Loucy (cell line): ENCODE data around the gene OCIAD2.

ENCODE experiments used
- H2AFZ ChIP-seq: fragments of 200-600 bp; sonication (generic); 2 replicates; pipeline ENCODE4 v1.6.0; 2016; ENCODE audit warnings: antibody characterized with exemption, mild to moderate bottlenecking, low read length, moderate library complexity
- H3F3A ChIP-seq: fragments of 200-600 bp; 2 replicates; pipeline ENCODE4 v1.6.0; 2016; ENCODE audit warnings: antibody characterized with exemption, low read depth, mild to moderate bottlenecking
- H3K27me3 ChIP-seq: fragments of 200-600 bp; sonication (generic); 2 replicates; pipeline ENCODE4 v1.6.1; 2014; ENCODE audit warnings: low read length, mild to moderate bottlenecking; ENCODE audit not compliant: insufficient read depth, poor library complexity, severe bottlenecking
- H3K36me3 ChIP-seq: fragments of 200-600 bp; sonication (generic); 2 replicates; pipeline ENCODE4 v1.6.1; 2016; ENCODE audit warnings: low read length; ENCODE audit not compliant: insufficient read depth
- H3K4me1 ChIP-seq: fragments of 200-600 bp; sonication (generic); 2 replicates; pipeline ENCODE4 v1.5.1; 2014; ENCODE audit warnings: low read length, mild to moderate bottlenecking; ENCODE audit not compliant: insufficient read depth, poor library complexity, severe bottlenecking
- H3K4me2 ChIP-seq: fragments of 200-600 bp; sonication (generic); 2 replicates; pipeline ENCODE4 v1.6.0; 2014; ENCODE audit warnings: antibody characterized with exemption, low read length, low read depth, mild to moderate bottlenecking; ENCODE audit not compliant: poor library complexity, severe bottlenecking
- H3K4me3 ChIP-seq: fragments of 200-600 bp; sonication (generic); 2 replicates; pipeline ENCODE4 v1.5.1; 2014; ENCODE audit warnings: low read length, mild to moderate bottlenecking, mixed read lengths; ENCODE audit not compliant: poor library complexity, severe bottlenecking
- H3K79me2 ChIP-seq: fragments of 200-600 bp; sonication (generic); 2 replicates; pipeline ENCODE4 v1.6.1; 2014; ENCODE audit warnings: low read length; ENCODE audit not compliant: insufficient read depth
- H3K9ac ChIP-seq: fragments of 200-600 bp; sonication (generic); 2 replicates; pipeline ENCODE4 v1.6.0; 2014; ENCODE audit warnings: mild to moderate bottlenecking, low read depth, low read length, moderate library complexity; ENCODE audit not compliant: poor library complexity, severe bottlenecking
- H3K9me2 ChIP-seq: fragments of 200-600 bp; sonication (generic); replicated peaks from 2 replicates; pipeline ENCODE4 v1.6.1; 2016; ENCODE audit warnings: low read depth, low read length, mixed read lengths
- H3K9me3 ChIP-seq: fragments of 200-600 bp; sonication (generic); 2 replicates; pipeline ENCODE4 v1.6.1; 2014; ENCODE audit warnings: mild to moderate bottlenecking, antibody characterized with exemption, low read length, low read depth; ENCODE audit not compliant: insufficient read depth
- H4K20me1 ChIP-seq: fragments of 200-600 bp; sonication (generic); 2 replicates; pipeline ENCODE4 v1.6.0; 2014; ENCODE audit warnings: antibody characterized with exemption, low read length, mild to moderate bottlenecking; ENCODE audit not compliant: insufficient read depth, poor library complexity, severe bottlenecking
- CTCF ChIP-seq: fragments of 200-600 bp; sonication (generic); conservative IDR thresholded peaks from 2 replicates; pipeline ENCODE4 v1.5.1; 2014; ENCODE audit warnings: mild to moderate bottlenecking, antibody characterized with exemption, low read length
- EZH2phosphoT487 ChIP-seq: fragments of 200-600 bp; IDR thresholded peaks from 2 replicates; pipeline ENCODE4 v1.6.1; 2018; ENCODE audit warnings: antibody characterized with exemption, mild to moderate bottlenecking, moderate library complexity, borderline replicate concordance

Gene OCIAD2

GRCh38 chr4:48910511-48910910 is 3.9 kb upstream of the OCIAD2 start:
- Histone ChIP-seq H3K9me3 (no peaks in the 10 kb centered on the region), H3K79me2 (peaks cover 10% of the 10 kb centered on the region), H3K4me1 (peaks cover 13% of the 10 kb centered on the region), H3K27me3 (no peaks in the 10 kb centered on the region), H3K36me3 (no peaks in the 10 kb centered on the region), H3K9ac (no peak overlapping the region), H2AFZ (no peak overlapping the region), H3K4me2 (no peak overlapping the region), H3K4me3 (no peak overlapping the region), H4K20me1 (no peaks in the 10 kb centered on the region), H3K9me2 (no peaks in the 10 kb centered on the region), H3F3A (no peaks in the 10 kb centered on the region)
- TF ChIP-seq CTCF (no peak), EZH2phosphoT487 (no peak)

- H3K79me2 ChIP-seq: peaks cover 18% of the 10 kb centered on the region
- H3K36me3 ChIP-seq: no peaks in the 10 kb centered on the region
- no peak overlapping the region for H3K4me3 ChIP-seq
- peaks cover 21% of the 10 kb centered on the region for H3K4me1 ChIP-seq
- no peaks in the 10 kb centered on the region for H3K9me3 ChIP-seq
- H3K9ac ChIP-seq: no peak overlapping the region
- no peaks in the 10 kb centered on the region for H3K9me2 ChIP-seq
- no peak overlapping the region for H2AFZ ChIP-seq
- no peaks in the 10 kb centered on the region for H4K20me1 ChIP-seq
- TF ChIP-seq EZH2phosphoT487 (no peak), CTCF (no peak)
- H3K4me2 ChIP-seq: no peak overlapping the region
- no peaks in the 10 kb centered on the region for H3F3A ChIP-seq
- H3K27me3 ChIP-seq: no peaks in the 10 kb centered on the region
Measured at GRCh38 chr4:48909697-48910096, 3.1 kb upstream of the OCIAD2 start.

GRCh38 chr4:48908687-48909086 is 2.1 kb upstream of the OCIAD2 start:
- Histone ChIP-seq H3K27me3 (no peaks in the 10 kb centered on the region), H2AFZ (no peak overlapping the region), H3F3A (no peaks in the 10 kb centered on the region), H3K9me2 (no peaks in the 10 kb centered on the region), H3K4me2 (no peak overlapping the region), H3K9me3 (no peaks in the 10 kb centered on the region), H3K36me3 (no peaks in the 10 kb centered on the region), H4K20me1 (no peaks in the 10 kb centered on the region), H3K9ac (no peak overlapping the region), H3K4me3 (no peak overlapping the region), H3K79me2 (peaks cover 25% of the 10 kb centered on the region), H3K4me1 (peaks cover 29% of the 10 kb centered on the region)
- no peak for TF ChIP-seq EZH2phosphoT487
- no peak for TF ChIP-seq CTCF
